GM21515 (cell line): ENCODE data around the gene CSNK2A1.
A peak's percentile ranks its signal among the peaks of the same experiment; 100 is the strongest.
"Not testable (repeated sequence)": the region's sequence is repeated elsewhere in the genome, so short reads cannot be mapped to it uniquely, and the experiment has no call there.

Source experiments
- ATAC-seq: cut with Tn5 transposase; IDR thresholded peaks from one replicate; pipeline ENCODE4 v1.9.1; 2021; ENCODE audit not compliant: unreplicated experiment

Gene CSNK2A1

DNA sequence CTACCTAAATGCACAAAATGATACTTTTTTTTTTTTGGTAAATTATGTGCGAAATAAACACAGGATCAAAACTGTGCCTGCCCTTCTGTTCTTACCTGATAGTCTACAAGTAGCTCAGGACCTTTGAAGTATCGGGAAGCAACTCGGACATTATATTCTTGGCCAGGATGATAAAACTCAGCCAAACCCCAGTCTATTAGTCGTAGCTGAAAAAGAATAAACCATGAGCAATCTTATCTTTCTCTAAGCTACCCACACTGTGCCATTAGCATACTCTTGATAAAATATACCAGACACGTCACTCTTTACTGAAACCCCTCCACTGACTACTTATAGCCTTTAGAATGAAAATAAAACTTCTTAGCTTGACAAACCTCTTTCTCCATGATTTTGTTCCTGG is 51.4 kb downstream of the CSNK2A1 start:
- no peak for ATAC-seq

DNA sequence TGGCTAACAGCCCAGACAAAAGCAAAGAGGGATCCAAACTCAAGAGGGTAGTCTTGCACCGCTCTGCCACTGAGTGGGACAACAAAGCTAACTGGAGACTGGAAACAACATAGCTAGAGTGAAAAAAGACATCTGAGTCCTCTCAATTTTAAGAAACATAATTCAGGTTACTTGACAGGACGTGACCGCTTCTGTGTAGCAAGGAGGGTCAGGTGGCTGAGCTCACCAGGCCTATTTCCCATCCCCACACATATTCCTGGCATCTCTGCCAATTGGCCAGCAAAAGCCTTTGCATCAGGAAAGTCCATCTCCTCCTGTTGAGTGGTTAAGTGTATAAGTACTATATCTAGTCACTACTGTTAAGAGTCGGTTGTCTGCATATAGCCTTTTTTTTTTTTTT is 55.9 kb downstream of the CSNK2A1 start:
- no peak for ATAC-seq

DNA sequence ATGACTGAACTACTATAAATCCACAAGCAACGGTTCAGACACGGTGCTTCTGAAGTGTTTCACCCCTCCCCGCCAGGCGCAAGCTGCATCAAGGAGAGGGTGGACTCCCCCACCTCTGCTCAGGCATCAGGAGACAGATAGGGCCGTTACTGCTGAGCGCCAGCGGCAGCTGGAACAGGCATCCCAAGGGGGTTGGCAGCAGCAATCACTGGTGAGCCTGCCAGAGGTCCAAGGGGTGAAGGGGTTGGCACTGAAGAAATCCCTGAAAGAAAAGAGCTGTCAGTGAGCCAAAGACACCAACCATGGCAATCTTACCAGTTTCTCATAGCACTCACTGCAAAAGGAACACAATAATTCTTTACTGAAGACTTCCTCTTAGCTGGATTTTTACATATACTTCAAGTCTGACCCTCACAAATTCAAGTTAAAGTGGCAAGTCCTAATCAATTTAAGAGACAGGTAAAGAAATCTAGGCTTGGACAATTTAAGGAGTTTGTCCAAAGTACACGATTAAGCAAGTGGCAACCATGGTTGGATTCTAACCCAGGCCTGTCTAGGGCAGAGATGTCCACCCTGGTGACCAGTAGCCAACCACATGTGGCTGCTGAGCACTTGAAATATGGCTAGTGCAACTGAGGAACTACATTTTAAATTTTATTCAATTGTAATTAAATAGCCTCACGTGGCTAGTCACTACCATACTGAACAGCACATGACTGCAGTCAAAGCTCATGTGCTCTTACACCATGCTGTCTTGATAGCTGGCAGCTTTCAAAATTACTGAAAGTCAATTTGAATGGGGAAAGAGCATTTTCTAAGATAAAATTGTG is 59.6 kb downstream of the CSNK2A1 start:
- ATAC-seq: no peak

DNA sequence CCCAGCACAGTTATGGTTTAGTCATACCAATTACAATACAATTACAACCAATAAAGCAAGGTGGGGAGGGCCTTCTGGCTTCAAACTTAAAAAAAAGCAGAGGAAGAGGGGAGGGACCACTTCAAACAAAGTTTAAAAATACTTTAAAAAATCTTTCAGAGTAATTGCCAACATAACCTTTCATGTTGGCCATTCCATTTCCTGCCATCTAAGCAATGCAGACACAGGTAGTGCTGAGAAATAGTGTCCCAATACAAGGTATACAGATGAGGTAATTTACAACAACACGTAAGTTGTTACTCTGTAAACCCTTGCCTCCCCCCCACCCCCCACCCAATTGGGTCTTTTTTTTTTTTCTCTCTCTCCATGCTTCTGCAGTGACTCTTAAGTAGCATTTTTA is 62.4 kb downstream of the CSNK2A1 start:
- no peak for ATAC-seq

DNA sequence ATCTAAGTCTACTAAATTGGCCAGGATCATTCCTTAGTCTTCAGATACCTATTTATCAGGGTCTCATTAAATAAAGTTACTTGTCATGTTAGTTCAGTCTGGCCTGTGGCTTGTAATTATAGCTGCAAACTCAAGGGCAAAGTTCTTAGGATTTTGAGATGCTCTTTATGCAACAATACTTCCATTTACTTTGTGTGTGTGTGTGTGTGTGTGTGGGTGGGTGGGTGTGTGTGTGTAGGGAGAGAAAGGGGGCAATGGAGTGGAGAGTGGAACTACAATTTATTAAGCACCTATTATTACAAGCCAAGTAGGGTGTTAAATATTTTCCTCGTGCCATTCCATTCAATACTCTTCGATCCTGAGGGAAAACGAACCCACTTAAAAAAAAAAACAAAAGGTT is 63.5 kb downstream of the CSNK2A1 start:
- no peak for ATAC-seq

DNA sequence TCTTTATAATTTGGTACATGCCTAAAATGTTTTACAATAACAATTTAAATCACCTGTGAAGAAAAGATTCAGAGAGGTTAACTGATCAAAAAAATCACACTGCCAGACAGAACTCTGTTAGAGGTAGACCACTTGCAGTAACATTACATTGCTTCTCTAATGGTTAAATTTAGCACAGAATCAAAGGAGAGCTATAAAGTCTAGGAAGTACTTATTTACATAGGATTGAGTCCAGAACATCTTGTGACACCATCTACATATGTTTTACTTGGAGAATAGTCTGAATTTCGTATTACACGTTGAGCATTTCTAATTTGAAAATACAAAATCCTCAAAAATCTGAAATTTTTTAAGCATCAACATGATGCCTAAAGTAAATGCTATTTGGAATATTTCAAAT is 64.1 kb downstream of the CSNK2A1 start:
- ATAC-seq: no peak

DNA sequence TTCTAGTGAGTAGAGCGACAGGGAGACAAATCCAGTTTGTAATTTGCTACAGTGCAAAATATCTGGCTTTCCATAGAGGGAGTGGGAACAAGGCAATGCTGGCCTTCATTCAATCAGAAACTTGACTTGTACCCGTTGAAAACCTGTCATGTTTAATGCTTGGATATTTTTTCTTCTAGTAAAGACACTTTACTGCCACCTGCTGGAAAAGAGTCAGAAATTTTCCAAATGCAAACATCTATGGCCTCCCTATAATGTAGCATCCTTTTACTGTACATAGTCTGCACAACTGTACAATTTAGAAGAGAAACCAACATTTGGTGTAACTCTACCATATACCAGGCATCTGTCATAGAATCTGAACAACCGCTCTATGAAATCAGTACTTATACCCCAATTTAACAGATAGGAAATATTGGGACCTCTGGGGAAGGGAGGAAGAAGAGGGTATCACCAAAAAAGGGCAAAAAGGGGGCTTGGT is 64.6 kb downstream of the CSNK2A1 start:
- no peak for ATAC-seq

DNA sequence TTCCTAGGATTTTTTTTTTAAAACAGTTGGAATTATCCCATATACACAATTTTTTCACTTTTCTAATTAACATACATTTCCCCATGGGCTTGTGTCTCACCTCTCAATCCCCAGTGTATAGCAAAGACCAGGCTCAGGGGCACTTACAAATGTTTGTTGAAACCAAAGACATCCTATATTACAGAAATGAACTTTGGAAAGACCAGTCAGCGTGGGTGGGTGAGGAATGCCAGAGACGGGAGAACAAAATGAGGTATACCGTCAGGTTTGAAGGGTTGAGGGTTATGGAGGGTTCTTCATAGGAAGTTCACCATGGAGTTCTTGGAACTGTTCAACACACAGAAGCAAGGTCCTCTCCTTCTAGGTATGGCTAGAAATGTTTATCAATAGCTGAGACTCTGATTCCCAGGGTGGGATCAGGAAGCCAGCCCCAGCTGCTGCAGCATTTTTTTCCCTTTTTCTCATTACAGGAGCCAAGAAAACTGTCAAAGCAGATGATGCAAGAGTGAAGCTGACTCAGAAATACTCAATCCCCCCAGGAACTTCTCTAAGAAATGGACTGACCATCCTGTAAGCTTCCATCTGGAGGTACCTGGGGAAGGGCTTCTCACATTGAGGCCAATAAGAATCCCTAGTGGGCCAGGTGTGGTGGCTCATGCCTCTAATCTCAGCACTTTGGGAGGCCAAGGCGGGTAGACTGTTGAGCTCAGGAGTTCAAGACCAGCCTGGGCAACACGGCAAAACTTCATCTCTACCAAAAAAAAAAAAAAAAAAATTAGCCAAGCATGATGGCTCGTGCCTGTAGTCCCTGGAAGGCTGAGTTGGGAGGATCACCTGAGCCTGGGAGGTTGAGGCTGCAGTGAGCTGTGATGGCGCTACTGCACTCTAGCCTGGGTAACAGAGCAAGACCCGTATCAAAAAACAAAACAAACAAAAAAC is 65.3 kb downstream of the CSNK2A1 start:
- no peak for ATAC-seq

DNA sequence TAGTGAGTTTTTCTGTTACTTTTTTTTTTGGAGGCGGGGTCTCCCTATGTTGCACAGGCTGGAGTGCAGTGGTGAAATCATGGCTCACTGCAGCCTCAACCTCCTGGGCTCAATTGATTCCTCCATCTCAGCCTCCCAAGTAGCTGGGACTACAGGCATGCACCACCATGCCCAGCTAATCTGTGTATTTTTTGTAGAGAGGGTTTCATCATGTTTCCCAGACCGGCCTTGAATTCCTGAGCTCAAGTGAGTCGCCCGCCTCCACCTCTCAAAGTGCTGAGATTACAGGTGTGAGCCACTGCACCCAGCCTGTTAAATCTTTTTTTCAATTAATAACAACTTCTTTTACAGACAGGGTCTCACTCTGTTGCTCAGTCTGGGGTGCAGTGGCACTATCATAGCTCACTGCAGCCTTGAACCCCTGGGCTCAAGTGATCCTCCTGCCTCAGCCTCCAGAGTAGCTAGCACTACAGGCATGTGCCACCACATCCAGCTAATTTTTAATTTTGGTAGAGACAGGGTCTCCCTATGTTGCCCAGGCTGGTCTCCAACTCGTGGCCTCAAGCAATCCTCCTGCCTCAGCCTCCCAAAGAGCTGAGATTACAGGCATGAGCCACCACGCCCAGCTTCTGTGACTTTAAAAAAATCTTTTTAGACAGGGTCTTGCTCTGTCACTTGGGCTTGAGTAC is 66.9 kb downstream of the CSNK2A1 start:
- ATAC-seq: not testable (repeated sequence)

DNA sequence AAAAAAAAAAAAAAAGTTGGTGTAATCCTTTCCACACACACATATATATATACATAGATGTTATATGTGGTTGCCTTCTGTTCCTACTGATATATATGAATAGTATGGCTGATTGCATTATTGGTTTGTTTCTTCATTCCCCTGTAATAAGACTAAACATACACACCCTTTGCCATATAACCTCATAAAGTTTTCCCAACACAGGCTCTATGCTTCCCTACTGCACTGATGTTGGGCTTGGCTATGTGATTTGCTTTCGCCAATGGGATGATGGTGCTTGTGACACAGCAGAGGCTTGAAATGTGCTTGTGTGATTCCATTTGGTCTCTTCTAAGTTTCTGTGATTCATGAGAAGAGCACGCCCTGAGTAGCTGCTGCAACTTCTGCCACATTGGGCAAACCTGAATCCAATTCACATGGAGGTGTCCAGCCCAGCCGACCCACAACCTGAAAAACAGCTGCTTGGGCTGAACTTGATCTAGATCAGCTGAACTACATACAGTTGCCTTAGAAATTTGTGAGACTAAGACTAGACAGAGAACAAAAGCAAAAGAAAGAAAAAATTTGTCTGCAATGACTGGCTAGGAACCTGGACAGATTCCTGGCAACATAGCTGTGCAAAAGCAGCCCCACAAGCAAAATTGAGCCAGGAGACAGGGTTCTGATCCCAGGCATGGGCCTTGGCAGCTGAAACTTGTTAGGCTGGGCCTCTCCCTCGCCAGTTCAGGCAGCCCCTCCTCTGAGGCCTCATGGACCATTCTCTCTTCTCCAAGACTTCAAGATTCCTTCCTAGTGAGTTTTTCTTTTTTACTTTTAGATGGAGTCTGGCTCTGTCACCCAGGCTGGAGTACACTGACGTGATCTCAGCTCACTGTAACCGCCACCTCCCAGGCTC is 67.9 kb downstream of the CSNK2A1 start:
- no peak for ATAC-seq

DNA sequence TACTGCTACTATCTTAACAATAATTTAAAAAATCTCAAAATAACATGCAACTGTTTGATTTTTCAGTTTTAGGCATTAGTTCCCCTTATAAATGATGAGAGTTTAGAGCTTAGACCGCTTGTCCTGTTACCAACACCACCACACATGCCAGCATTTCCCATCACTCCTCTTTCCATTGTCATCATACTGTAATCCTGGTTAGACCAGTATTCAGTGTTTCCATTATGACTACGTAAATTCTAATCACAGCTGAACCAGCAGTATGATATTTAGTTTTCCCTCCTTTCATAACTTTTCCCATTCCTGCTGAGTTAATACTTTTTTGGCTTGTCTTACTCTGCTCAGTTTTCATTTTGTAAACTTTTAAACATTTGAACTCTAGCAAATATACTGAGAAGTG is 69.0 kb downstream of the CSNK2A1 start:
- no peak for ATAC-seq

DNA sequence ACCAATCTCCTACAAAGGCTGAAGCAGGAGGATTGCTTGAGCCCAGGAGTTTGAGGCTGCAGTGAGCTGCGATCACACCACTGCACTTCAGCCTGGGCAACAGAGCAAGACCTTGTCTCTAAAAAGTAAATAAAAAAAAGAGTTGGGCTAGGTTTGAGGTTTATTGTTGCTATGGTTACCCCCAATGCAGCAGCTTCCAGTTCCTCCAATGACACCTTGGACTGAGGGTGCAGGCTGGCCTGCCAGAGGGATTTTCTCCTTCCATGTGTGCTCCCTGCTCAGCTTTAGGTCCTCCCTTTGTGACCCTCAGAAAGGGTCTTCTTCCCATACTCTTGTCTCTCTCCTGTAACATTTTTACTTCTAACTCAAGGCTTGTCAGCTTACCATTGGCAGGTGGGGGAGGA is 70.7 kb downstream of the CSNK2A1 start:
- no peak for ATAC-seq

DNA sequence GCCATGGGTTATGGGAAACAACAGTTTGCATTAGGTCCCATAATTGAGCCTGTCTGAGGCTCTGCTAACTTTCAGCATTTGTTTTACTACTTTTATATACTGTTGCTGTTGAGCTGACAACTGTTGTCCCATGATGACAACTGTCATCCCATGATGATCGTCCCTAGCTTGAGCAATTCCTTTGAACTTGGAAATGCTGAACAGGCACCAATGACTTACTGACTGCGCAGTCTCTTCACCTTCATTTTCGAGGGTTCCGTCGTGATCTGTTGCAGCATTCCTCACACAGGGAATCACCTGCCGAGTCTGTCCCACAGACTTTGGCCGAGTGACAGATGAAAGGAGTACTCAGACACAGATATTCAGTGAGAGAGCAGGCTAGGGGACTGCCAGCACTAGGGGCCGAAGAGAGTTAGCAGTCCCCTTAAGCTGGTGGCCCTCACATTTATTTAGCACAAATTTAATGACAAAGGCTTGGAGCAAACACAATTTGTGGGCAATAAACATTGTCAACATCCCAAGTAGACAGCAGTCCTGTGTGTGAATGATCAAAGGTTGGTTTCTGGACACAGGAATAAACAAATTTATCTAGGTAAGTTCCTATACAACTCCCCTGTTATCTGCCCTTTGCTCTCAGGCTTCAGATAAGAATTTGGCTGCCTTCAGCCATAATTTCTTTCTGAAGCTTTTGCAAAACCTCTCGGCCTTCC is 71.3 kb downstream of the CSNK2A1 start:
- ATAC-seq: no peak

DNA sequence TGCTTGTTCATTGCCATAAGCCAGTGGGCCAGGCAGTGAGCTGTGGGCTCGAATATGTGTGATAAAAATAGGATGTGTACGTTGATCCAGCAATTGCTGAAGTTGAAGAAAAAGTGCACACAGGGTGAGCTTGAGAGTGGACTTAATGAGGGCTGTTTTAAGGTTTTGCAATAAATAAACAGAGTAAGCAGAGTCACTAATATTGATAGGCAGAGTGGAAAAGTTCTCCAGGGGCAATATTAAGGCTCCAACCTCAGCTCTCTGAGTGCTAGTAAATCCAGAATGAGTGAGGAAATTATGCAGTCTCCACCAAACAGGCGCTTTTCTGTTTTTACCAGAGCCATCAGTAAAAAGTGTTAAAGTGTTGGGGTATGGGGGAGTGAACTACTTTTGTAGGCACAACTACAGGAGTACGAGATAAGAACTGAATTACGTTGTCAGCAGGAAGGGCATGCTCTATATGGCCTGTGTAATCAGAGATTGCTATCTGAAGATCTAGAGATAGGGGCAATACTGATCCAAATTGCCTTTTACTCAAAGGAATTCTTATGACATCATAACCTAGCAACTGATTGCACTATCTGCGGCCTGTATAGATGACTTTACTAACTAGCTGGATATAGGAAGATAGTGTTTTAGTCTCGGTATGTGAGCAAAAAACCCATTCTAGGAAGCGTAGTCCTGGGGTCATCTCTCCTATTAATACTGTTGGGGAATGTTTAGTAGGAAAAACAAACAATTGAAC is 73.7 kb downstream of the CSNK2A1 start:
- ATAC-seq: no peak

DNA sequence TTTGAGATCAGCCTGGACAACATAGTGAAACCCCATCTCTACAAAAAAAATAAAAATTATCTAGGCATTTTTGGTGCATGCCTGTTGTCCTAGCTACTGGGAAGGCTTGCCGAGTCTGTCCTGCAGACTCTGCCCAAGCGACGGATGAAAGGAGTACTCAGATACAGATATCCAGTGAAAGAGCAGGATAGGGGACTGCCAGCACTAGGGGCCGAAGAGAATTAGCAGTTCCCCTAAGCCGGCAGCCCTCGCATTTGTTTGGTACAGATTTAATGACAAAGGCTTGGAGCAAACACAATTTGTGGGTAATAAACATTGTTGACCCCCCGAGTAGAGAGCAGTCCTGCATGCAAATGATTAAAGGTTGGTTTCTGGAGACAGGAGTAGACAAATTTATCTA is 75.8 kb downstream of the CSNK2A1 start:
- ATAC-seq: no peak

DNA sequence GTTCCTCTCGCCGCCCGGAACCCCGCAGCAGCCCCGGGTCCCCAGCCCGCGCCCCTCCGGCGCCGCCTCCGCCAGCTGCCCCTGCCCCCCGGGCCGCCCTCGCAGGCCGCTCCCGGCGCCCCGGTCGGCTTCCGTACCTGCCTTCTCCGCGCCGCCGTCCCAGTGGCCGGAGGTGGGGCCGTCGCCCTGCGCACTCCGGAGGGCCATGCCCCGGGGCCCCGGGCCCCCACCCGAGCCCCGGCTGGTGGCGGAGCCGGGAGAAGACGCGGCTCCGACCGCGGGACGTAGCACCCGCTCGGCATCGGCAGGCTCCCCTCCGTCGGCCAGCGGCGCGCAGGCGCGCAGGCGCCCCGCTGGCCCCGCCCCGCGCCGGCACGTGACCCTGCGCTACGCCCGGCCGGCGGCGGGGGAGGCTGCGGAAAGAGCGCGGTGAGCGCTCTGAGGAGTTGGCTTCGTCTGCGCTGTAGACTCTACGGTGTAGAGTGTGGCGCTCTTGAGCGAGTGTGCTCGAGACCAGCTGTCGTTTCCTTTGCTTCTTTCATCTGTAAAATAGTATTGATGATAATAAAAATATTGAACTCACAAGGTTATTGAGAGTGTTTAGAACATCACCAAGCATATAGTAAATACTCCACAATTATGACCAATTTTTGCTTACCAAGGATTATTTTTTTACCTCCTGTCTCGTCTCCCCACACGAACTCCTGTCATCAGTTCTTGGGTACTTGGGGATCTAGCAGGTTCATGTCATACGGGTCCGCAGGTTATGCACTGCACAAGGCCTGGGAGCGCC is 81.2 kb downstream of the CSNK2A1 start, which contains the start of gene TBC1D20:
Gene TBC1D20, minus strand, starts transcription at position 335 of the 793 bp plus-strand sequence. Its CDS starts 128 bp downstream, at position 207.
- ATAC-seq: peak; percentile 85

DNA sequence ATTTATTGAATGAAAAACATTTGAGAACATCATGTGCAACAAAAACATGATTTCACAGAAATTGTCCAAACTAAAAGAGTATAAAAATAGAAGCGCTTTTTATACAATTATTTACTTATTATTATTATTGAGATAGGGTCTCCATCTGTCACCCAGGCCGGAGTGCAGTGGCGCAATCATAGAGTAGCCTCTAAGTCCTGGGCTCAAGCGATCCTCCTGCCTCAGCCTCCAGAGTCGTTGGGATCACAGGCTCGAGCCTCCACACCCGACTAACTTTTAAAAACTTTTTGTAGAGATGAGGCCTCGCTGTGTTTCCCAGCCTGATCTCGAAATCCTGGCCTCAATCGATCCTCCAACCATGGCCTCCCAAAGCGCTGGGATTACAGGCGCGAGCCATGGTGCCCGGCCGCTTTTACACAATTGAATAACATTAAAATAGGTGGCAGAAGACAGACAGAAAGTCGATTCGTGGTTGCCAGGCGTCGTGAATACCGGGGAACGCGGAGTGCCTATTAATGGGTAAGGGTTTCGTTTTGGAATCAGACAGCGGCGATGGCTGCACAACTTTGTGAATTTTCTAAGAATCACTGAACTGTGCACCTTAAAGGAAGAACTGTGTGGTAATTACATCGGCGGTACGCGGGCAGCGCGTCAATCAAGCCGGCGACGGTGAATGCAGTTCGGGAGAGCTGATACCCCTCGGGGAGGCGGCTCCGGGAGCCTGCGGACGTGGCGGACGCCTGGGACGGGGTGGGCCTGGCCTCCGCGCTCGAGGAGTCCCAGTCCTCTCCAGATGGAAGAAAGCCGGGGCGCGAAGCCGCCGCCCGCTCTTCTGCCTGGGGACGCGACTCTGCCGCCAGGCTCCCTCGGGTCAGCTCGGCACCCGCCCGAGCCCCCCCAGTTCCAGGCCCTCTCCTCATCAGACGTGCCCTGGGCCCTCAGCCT is 82.1 kb downstream of the CSNK2A1 start:
- peak; percentile 37 for ATAC-seq
